SK-N-MC (cell line): ENCODE results near the gene PGM2.

Experiments used
- DNase-seq: peaks from one replicate; pipeline ENCODE4 v3.0.0-alpha.2; 2011; ENCODE audit warnings: low read depth, low spot score
- H3K27ac ChIP-seq: fragments of 200-600 bp; sonication (generic); 2 replicates; pipeline ENCODE4 v1.5.1; 2016; ENCODE audit warnings: mixed run types
- H3K36me3 ChIP-seq: fragments of 200-600 bp; sonication (generic); 2 replicates; pipeline ENCODE4 v1.6.1; 2017; ENCODE audit warnings: antibody characterized with exemption, low read length, mixed read lengths; ENCODE audit not compliant: insufficient read depth
- H3K4me3 ChIP-seq: fragments of 200-600 bp; sonication (generic); 2 replicates; pipeline ENCODE4 v1.5.1; 2016
- H3K9ac ChIP-seq: fragments of 200-600 bp; sonication (generic); 2 replicates; pipeline ENCODE4 v1.8.0; 2017; ENCODE audit warnings: mixed run types, mixed read lengths; ENCODE audit not compliant: insufficient read length
- H3K9me3 ChIP-seq: fragments of 200-600 bp; sonication (generic); 2 replicates; pipeline ENCODE4 v1.6.1; 2017; ENCODE audit warnings: low read depth, mild to moderate bottlenecking, antibody characterized with exemption, low read length, moderate library complexity, mixed read lengths
- EZH2 ChIP-seq: fragments of 200-600 bp; sonication (generic); IDR thresholded peaks from one replicate; pipeline ENCODE4 v1.6.1; 2017; ENCODE audit warnings: antibody characterized with exemption
- FOXP2 ChIP-seq: optimal IDR thresholded peaks from 2 replicates; pipeline ENCODE3; 2011; ENCODE audit warnings: mild to moderate bottlenecking, moderate library complexity; ENCODE audit not compliant: insufficient read depth; ENCODE audit errors: extremely low read length, control extremely low read depth
- POLR2AphosphoS5 ChIP-seq: IDR thresholded peaks from 2 replicates; pipeline ENCODE4 v1.6.1; 2012; ENCODE audit warnings: mild to moderate bottlenecking, low read depth, low read length, borderline replicate concordance

The PGM2 gene

DNA sequence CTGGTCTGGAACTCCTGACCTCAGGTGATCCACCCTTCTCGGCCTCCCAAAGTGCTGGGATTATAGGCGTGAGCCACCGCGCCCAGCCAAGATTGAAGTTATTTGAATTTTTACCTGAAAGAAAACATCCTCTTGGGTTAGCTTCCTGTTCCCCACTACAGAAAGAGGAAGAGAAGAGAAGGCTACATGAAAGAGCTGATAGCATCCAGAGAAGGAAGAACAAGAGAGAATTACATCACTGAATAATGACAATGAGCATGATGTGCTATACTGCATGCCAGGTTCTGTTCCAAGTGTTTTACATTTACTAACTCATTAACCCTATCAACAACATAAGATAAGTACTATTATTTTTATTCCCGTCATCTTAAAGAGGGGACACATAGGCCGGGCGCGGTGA, 52.9 kb downstream of the PGM2 start:
- TF ChIP-seq EZH2 (no peak), POLR2AphosphoS5 (no peak), FOXP2 (no peak)
- DNase-seq: no peak
- H3K4me3 ChIP-seq: no peak overlapping the region
- no peaks in the 10 kb centered on the region for H3K36me3 ChIP-seq
- no peaks in the 10 kb centered on the region for H3K9me3 ChIP-seq
- no peak overlapping the region for H3K9ac ChIP-seq
- no peak overlapping the region for H3K27ac ChIP-seq

- DNase-seq: no peak
- Histone ChIP-seq H3K27ac (no peak overlapping the region), H3K9me3 (no peaks in the 10 kb centered on the region), H3K36me3 (no peaks in the 10 kb centered on the region), H3K4me3 (no peak overlapping the region), H3K9ac (no peak overlapping the region)
- TF ChIP-seq POLR2AphosphoS5 (no peak), EZH2 (no peak), FOXP2 (no peak)
Measured at GRCh38 chr4:37881811-37882210, 55.3 kb downstream of the PGM2 start.

GRCh38 chr4:37882665-37883296, 56.3 kb downstream of the PGM2 start:
- TF ChIP-seq POLR2AphosphoS5 (no peak), FOXP2 (no peak), EZH2 (no peak)
- Histone ChIP-seq H3K27ac (no peak overlapping the region), H3K9ac (no peak overlapping the region), H3K9me3 (no peaks in the 10 kb centered on the region), H3K4me3 (no peak overlapping the region), H3K36me3 (no peaks in the 10 kb centered on the region)
- no peak for DNase-seq

- Histone ChIP-seq H3K27ac (no peak overlapping the region), H3K9ac (no peak overlapping the region), H3K9me3 (no peaks in the 10 kb centered on the region), H3K36me3 (no peaks in the 10 kb centered on the region), H3K4me3 (no peak overlapping the region)
- TF ChIP-seq FOXP2 (no peak), POLR2AphosphoS5 (no peak), EZH2 (no peak)
- DNase-seq: no peak
Measured at GRCh38 chr4:37884855-37885487, 58.5 kb downstream of the PGM2 start.

DNA sequence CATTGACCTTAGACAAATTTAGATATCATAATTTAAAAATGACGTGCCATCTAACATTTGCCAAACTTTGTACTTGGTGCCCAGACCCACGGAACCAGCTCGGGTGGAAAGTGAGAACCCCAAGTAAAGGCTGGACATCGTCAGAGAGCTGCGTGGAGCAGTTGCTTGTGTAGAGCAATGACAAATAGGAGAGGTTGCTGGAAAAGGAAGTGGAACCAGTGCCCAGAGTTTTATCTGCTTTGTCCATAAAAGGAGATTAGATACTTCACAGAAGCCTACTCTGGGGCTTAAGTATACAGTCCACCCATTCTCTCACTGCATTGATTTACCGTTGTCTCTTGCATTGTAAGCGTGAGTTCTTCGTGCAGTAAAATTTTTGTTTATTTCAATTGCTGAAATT, 59.0 kb downstream of the PGM2 start:
- TF ChIP-seq FOXP2: no peak
- no peak for TF ChIP-seq EZH2
- no peak for TF ChIP-seq POLR2AphosphoS5
- Histone ChIP-seq H3K9ac (no peak overlapping the region), H3K4me3 (no peak overlapping the region), H3K27ac (no peak overlapping the region), H3K36me3 (no peaks in the 10 kb centered on the region), H3K9me3 (no peaks in the 10 kb centered on the region)
- no peak for DNase-seq

DNA sequence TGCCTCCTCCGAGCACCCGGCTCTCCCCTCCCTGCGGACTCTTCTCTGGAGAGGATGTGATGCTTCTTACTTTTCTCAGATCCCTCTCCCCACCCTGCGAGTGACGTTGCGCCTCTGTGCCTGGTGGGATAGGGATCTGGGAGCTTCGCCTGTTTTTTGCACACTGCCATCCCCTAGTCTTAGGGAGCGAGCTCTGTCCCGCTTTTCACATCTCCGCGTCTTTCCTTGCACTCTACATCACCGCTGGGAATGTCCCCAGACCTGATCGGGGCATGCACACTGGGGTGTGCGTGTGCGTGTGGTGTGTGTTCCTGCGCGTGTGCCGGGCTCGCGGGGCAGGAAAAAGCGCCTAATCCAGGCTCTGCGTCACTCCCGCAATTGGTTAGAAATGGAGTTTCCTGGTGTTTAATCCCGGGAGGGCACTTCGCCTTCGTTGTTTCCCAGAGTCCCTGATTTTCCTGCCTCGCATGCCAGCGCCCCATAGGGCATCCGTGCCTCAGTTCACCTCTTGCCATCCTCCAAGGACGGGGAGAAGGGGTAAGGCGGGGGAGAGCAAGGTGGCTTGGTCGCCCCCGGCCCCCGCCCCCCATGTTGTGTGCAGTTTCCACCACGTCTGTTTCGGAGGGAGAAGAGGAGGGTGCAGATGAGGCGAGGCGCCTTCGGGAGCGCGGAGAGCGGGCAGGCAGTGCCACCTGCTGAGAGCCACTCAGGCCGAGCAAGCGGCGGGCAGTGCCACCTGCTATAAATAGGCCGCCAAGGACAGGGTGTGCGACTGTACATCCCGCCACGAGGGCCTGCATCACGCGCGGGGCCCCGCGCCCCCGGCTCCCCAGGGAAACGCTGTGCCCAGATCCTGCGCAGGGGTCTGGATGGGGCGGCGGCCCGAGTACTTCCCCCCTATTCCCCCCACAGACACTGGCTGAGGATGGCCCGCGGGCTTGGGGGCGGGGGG, 63.6 kb downstream of the PGM2 start:
- no peaks in the 10 kb centered on the region for H3K36me3 ChIP-seq
- H3K27ac ChIP-seq: no peak overlapping the region
- TF ChIP-seq FOXP2 (no peak), EZH2 (no peak), POLR2AphosphoS5 (no peak)
- no peaks in the 10 kb centered on the region for H3K9me3 ChIP-seq
- no peak overlapping the region for H3K9ac ChIP-seq
- H3K4me3 ChIP-seq: peak overlapping the region; percentile 68
- DNase-seq: no peak

DNA sequence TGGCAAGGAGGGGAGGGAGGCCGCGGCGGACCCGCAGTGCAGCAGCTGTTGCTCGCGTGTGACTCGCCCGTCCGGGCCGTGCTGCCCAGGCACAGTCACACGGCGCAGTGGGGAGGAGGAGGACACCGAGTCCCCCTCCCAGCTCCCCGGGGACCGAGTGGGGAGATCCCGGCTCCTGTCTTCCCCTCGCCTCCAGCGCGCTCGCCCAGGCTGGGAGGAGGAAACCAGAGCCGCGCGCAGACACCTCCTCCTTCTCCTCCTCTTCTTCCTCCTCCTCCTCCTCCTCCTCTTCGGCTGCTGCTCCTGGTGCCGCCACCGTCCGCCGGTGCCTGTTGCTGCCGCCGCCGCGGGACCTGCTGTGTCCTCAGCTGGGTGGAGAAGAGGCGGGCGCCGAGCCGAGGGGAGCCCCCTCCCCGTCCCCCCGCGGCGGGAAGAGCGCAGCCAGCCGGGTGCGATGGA, 64.3 kb downstream of the PGM2 start, which contains the start of gene TBC1D1:
TSS of gene TBC1D1 (plus strand) at position 284 of the 459 bp plus-strand sequence. CDS start 11,012 bp downstream, outside the sequence.
- peak within 1 kb of the TSS; percentile 68 for H3K4me3 ChIP-seq

More for the DNA sequence above, 64.3 kb downstream of the PGM2 start, which contains the start of gene TBC1D1:
- Histone ChIP-seq H3K36me3 (no peaks in the 10 kb centered on the region), H3K9me3 (no peaks in the 10 kb centered on the region), H3K9ac (no peak within 1 kb of the TSS), H3K27ac (no peak within 1 kb of the TSS)
- DNase-seq: no peak
- TF ChIP-seq FOXP2 (no peak), POLR2AphosphoS5 (no peak), EZH2 (no peak)
